ENCODE measurements around the gene FPGS.

Gene FPGS

DNA sequence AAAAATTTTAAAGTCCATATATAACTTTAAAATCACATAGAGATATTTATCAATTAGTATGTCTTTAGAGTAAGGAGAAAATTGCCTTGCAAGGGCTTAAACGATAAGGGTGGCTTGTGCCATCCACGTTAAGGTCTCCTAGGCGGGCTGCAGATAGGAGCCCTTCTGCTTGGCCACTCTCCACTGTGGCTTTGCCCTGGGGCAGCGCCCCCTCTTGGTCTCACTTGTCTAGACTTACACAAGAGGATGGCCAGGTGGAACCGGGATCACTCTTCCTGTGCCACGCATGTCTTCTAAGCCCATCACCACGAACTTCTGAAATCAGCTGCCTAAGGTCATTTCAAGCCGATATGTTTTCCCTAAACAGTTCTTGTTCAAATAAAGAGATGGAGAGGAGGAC lies 2.9 kb downstream of the FPGS start:
- TF ChIP-seq POLR2AphosphoS5 (IDR thresholded peaks at IDR 0.05; ENCODE audit: low read depth, low read length): no peak

DNA sequence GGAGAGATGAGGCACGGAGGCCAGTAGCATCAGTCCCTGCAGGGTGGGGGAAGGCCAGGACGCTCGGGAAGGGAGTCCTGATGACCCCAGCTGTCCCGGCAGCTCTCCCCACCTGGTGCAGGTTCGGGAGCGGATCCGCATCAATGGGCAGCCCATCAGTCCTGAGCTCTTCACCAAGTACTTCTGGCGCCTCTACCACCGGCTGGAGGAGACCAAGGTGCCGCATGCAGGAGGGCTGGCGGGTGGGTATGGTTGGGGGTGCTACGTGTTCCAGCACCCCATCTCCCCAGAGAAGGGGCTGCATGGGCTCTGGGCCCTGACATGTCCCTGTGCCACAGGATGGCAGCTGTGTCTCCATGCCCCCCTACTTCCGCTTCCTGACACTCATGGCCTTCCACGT lies 4.2 kb downstream of the FPGS start:
- TF ChIP-seq TAF1 (IDR thresholded peaks at IDR 0.05; ENCODE audit: borderline replicate concordance, insufficient read depth, low read length): no peak
- TF ChIP-seq, protein P1, sequence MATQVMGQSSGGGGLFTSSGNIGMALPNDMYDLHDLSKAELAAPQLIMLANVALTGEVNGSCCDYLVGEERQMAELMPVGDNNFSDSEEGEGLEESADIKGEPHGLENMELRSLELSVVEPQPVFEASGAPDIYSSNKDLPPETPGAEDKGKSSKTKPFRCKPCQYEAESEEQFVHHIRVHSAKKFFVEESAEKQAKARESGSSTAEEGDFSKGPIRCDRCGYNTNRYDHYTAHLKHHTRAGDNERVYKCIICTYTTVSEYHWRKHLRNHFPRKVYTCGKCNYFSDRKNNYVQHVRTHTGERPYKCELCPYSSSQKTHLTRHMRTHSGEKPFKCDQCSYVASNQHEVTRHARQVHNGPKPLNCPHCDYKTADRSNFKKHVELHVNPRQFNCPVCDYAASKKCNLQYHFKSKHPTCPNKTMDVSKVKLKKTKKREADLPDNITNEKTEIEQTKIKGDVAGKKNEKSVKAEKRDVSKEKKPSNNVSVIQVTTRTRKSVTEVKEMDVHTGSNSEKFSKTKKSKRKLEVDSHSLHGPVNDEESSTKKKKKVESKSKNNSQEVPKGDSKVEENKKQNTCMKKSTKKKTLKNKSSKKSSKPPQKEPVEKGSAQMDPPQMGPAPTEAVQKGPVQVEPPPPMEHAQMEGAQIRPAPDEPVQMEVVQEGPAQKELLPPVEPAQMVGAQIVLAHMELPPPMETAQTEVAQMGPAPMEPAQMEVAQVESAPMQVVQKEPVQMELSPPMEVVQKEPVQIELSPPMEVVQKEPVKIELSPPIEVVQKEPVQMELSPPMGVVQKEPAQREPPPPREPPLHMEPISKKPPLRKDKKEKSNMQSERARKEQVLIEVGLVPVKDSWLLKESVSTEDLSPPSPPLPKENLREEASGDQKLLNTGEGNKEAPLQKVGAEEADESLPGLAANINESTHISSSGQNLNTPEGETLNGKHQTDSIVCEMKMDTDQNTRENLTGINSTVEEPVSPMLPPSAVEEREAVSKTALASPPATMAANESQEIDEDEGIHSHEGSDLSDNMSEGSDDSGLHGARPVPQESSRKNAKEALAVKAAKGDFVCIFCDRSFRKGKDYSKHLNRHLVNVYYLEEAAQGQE (IDR thresholded peaks at IDR 0.05; ENCODE audit: insufficient read depth in 1 of 2, low read depth in 2 of 2, low read length in 2 of 2): no peak

DNA sequence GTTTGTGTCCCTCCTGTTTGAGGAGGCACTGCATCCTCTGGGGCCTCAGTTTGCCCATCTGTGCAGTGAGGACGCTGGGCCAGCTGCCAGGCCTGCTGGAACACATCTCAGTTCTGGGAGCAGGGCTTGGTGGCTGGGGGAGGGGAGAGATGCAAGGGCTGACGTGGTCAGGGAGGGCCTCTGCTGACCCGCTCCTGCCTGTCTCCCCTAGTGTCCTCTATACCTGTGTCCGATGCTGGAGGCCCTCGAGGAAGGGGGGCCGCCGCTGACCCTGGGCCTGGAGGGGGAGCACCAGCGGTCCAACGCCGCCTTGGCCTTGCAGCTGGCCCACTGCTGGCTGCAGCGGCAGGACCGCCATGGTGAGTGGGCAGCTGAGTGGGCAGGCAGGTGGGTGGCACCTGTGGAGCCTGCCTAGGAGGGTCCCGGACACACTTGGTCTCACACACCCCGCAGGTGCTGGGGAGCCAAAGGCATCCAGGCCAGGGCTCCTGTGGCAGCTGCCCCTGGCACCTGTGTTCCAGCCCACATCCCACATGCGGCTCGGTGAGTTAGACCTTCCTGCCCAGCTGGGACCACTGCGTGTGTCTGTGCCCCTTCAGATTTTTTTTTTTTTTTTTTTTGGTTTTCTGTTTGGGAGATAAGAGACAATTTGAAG lies 5.8 kb downstream of the FPGS start:
- TF ChIP-seq, protein P1 (IDR thresholded peaks at IDR 0.05; ENCODE audit: insufficient read depth in 1 of 2, low read depth in 2 of 2, low read length in 2 of 2): no peak
- no peak for TF ChIP-seq SIN3A (IDR thresholded peaks at IDR 0.05; ENCODE audit: borderline replicate concordance, insufficient read depth, low read length)
- TF ChIP-seq TAF1 (IDR thresholded peaks at IDR 0.05; ENCODE audit: borderline replicate concordance, insufficient read depth, low read length): no peak
- TF ChIP-seq FOXP2 (optimal IDR thresholded peaks at IDR 0.05; ENCODE audit: borderline replicate concordance, extremely low read depth, extremely low read length, insufficient read depth): no peak
- no peak for TF ChIP-seq POLR2AphosphoS5 (IDR thresholded peaks at IDR 0.05; ENCODE audit: low read depth, low read length)

DNA sequence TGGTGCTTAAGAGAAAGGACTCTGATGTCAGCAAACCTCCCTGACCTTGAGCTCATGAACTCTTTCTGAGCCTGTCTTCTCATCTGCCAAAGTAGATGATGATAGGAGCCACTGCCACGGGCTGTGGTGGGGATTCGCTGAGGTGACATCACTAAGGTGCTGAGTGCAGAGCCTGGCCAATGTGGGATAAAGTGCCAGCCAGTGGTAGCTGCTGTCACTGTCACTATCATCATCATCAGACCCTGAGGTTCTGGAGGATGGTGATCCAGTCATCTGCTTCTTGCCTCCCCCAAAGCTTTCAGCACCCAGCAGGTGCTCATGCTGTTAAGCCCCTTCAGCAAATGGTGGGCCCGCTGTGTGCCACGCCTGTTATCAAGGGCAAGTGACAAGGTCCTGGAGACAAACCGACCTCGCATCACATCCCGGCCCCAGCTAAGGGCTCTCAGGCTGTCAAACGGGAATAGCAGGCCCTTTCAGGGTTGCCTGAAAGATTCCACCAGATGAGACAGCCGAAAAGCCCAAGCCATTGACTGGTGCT lies 6.4 kb downstream of the FPGS start:
- TF ChIP-seq SIN3A (IDR thresholded peaks at IDR 0.05; ENCODE audit: borderline replicate concordance, insufficient read depth, low read length) (no peak), FOXP2 (optimal IDR thresholded peaks at IDR 0.05; ENCODE audit: borderline replicate concordance, extremely low read depth, extremely low read length, insufficient read depth) (no peak), POLR2AphosphoS5 (IDR thresholded peaks at IDR 0.05; ENCODE audit: low read depth, low read length) (no peak), TAF1 (IDR thresholded peaks at IDR 0.05; ENCODE audit: borderline replicate concordance, insufficient read depth, low read length) (no peak)
- TF ChIP-seq, protein P1 (IDR thresholded peaks at IDR 0.05; ENCODE audit: insufficient read depth in 1 of 2, low read depth in 2 of 2, low read length in 2 of 2): no peak

DNA sequence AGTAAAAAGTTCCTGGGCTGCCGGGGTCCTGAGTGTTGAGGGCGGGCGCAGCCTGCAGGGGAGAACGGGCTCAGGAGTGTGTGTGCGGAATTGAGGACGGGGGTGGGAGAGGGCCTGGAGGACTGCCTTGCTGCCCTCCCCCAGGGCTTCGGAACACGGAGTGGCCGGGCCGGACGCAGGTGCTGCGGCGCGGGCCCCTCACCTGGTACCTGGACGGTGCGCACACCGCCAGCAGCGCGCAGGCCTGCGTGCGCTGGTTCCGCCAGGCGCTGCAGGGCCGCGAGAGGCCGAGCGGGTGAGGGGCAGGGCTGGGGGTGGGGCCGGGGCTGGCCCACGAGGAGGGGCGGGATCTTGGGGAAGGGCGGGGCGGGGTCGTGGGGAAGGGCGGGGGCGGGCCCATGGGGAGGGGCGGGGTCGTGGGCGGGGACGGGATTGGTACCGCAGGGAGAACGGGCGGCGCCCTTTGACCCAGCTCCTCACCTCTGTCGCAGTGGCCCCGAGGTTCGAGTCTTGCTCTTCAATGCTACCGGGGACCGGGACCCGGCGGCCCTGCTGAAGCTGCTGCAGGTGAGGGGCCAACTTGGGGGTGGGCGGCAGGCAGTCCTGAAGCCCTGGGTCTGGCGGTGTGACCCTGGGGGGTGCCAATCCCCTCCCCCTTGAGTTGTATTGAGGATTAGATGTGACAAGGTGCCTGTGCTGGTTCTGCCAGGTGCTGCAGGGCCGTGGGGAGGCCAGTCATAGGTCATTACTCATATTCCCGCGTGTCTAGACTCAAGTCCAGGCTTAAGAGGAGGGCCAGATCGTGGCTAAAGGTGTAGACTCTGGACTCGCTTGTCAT lies 7.1 kb downstream of the FPGS start:
- TF ChIP-seq, protein P1 (IDR thresholded peaks at IDR 0.05; ENCODE audit: insufficient read depth in 1 of 2, low read depth in 2 of 2, low read length in 2 of 2): no peak
- TF ChIP-seq SIN3A (IDR thresholded peaks at IDR 0.05; ENCODE audit: borderline replicate concordance, insufficient read depth, low read length) (no peak), FOXP2 (optimal IDR thresholded peaks at IDR 0.05; ENCODE audit: borderline replicate concordance, extremely low read depth, extremely low read length, insufficient read depth) (no peak), TAF1 (IDR thresholded peaks at IDR 0.05; ENCODE audit: borderline replicate concordance, insufficient read depth, low read length) (no peak)
